ENCODE measurements around the gene SGK1.

Gene SGK1

DNA sequence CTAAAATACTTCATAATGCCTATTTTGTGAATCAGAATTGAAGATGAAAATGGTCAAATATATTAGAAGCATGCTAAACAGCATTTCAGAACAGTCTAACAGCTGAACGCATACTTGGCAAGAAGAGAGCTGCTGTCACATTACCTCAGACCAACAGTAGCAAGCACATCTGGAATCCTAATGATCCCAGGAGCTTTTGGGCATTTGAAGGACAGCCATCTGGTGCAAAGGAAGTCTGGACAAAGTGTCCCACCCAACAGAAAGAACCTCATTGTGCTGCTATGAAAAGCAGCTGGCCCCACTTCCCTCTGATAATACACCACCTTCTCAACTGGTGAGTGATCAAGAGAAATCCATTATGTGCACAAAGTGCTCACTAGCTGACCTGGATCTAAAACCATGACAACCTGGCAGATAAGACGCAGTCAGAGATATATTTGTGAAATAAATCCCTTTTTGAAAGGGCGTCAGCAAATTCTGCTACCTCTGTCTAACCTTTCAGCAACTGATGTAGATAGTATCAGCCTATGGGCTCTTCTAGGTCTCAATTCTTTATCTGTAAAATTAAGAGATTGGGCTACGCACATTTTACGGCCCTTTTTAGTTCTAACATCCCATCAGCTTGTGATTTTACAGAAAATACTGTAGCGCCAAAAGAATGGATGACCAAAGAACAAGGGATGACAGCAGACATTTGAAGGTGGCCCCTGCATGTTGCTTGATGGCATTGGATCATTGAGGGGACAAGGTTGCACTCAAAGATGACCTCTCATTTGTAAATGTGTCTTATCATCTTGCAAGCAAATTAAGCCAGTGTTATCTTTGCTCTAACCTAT lies 78.7 kb downstream of the SGK1 start:
- Histone ChIP-seq H3K36me3 (ENCODE audit: control insufficient read depth in 2 of 2, insufficient read depth in 1 of 2, low read length in 2 of 2) (no peaks in the 10 kb centered on the region), H3K4me1 (ENCODE audit: control insufficient read depth, insufficient read depth, low read length) (no peaks in the 10 kb centered on the region), H3K9me3 (ENCODE audit: control insufficient read depth, insufficient read depth, low read depth, low read length) (no peaks in the 10 kb centered on the region), H3K4me3 (ENCODE audit: low read depth, low read length) (no peak overlapping the region), H3K27ac (ENCODE audit: extremely low read depth, low read depth, low read length) (no peak overlapping the region)
- ChIA-PET CTCF (interaction anchor here (0.5 to 0.9 kb wide), 2 partner anchors 44 to 399 kb away, joined by 3 read pairs; no protein-coding TSS in a partner anchor), POLR2A (no interaction called here)
- TF ChIP-seq TRIM28 (IDR thresholded peaks at IDR 0.05; ENCODE audit: borderline replicate concordance, low read length) (peak; percentile 60; the same call in 1 of the 2 replicates), ZNF223 (tag by site-specific recombination; IDR thresholded peaks at IDR 0.05) (no peak)

DNA sequence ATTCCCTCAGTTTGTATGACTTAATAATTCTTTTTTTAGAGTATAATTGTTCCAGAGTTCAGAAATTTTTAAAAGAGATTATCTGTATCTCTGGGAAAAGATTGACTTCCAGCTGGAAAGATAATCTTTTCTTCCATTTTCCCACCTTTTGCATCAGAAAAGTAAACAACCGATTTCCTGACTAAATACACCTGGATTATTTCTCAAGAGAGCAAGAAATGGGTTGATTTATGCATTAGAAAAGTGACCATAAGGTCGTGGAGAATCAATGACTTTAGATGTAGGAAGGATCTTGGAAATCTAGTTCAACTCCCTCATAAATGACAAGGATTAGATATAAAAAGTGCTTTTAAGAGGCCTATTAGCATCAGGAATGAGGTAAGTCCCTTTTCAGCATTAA lies 79.9 kb downstream of the SGK1 start:
- Histone ChIP-seq H3K36me3 (ENCODE audit: control insufficient read depth in 2 of 2, insufficient read depth in 1 of 2, low read length in 2 of 2) (no peaks in the 10 kb centered on the region), H3K9me3 (ENCODE audit: control insufficient read depth, insufficient read depth, low read depth, low read length) (no peaks in the 10 kb centered on the region), H3K27ac (ENCODE audit: extremely low read depth, low read depth, low read length) (no peak overlapping the region), H3K4me3 (ENCODE audit: low read depth, low read length) (no peak overlapping the region), H3K4me1 (ENCODE audit: control insufficient read depth, insufficient read depth, low read length) (no peaks in the 10 kb centered on the region)
- CTCF ChIA-PET: interaction anchor here (0.6 kb wide), 1 partner anchor 1050 kb away, joined by 3 read pairs; no protein-coding TSS in a partner anchor
- TF ChIP-seq HOXC10 (CRISPR knock-in tag; IDR thresholded peaks at IDR 0.05) (no peak), ZNF514 (tag by site-specific recombination; IDR thresholded peaks at IDR 0.05) (no peak), SP3 (tag by site-specific recombination; IDR thresholded peaks at IDR 0.05) (no peak), ZNF146 (tag by site-specific recombination; IDR thresholded peaks at IDR 0.05) (no peak), ZNF37A (tag by site-specific recombination; IDR thresholded peaks at IDR 0.05) (no peak), ZNF521 (tag by site-specific recombination; IDR thresholded peaks at IDR 0.05) (no peak), ZNF747 (tag by site-specific recombination; IDR thresholded peaks at IDR 0.05) (no peak)
- TF ChIP-seq, protein P1, sequence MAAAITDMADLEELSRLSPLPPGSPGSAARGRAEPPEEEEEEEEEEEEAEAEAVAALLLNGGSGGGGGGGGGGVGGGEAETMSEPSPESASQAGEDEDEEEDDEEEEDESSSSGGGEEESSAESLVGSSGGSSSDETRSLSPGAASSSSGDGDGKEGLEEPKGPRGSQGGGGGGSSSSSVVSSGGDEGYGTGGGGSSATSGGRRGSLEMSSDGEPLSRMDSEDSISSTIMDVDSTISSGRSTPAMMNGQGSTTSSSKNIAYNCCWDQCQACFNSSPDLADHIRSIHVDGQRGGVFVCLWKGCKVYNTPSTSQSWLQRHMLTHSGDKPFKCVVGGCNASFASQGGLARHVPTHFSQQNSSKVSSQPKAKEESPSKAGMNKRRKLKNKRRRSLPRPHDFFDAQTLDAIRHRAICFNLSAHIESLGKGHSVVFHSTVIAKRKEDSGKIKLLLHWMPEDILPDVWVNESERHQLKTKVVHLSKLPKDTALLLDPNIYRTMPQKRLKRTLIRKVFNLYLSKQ (tag by site-specific recombination; IDR thresholded peaks at IDR 0.05; ENCODE audit: borderline replicate concordance): no peak
- TF ChIP-seq, protein P2, sequence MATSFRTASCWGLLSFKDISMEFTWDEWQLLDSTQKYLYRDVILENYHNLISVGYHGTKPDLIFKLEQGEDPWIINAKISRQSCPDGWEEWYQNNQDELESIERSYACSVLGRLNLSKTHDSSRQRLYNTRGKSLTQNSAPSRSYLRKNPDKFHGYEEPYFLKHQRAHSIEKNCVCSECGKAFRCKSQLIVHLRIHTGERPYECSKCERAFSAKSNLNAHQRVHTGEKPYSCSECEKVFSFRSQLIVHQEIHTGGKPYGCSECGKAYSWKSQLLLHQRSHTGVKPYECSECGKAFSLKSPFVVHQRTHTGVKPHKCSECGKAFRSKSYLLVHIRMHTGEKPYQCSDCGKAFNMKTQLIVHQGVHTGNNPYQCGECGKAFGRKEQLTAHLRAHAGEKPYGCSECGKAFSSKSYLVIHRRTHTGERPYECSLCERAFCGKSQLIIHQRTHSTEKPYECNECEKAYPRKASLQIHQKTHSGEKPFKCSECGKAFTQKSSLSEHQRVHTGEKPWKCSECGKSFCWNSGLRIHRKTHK (tag by site-specific recombination; IDR thresholded peaks at IDR 0.05): no peak
- TF ChIP-seq, protein P3, sequence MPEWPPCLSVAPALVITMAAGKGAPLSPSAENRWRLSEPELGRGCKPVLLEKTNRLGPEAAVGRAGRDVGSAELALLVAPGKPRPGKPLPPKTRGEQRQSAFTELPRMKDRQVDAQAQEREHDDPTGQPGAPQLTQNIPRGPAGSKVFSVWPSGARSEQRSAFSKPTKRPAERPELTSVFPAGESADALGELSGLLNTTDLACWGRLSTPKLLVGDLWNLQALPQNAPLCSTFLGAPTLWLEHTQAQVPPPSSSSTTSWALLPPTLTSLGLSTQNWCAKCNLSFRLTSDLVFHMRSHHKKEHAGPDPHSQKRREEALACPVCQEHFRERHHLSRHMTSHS (tag by site-specific recombination; IDR thresholded peaks at IDR 0.05): no peak
- TF ChIP-seq, protein P4, sequence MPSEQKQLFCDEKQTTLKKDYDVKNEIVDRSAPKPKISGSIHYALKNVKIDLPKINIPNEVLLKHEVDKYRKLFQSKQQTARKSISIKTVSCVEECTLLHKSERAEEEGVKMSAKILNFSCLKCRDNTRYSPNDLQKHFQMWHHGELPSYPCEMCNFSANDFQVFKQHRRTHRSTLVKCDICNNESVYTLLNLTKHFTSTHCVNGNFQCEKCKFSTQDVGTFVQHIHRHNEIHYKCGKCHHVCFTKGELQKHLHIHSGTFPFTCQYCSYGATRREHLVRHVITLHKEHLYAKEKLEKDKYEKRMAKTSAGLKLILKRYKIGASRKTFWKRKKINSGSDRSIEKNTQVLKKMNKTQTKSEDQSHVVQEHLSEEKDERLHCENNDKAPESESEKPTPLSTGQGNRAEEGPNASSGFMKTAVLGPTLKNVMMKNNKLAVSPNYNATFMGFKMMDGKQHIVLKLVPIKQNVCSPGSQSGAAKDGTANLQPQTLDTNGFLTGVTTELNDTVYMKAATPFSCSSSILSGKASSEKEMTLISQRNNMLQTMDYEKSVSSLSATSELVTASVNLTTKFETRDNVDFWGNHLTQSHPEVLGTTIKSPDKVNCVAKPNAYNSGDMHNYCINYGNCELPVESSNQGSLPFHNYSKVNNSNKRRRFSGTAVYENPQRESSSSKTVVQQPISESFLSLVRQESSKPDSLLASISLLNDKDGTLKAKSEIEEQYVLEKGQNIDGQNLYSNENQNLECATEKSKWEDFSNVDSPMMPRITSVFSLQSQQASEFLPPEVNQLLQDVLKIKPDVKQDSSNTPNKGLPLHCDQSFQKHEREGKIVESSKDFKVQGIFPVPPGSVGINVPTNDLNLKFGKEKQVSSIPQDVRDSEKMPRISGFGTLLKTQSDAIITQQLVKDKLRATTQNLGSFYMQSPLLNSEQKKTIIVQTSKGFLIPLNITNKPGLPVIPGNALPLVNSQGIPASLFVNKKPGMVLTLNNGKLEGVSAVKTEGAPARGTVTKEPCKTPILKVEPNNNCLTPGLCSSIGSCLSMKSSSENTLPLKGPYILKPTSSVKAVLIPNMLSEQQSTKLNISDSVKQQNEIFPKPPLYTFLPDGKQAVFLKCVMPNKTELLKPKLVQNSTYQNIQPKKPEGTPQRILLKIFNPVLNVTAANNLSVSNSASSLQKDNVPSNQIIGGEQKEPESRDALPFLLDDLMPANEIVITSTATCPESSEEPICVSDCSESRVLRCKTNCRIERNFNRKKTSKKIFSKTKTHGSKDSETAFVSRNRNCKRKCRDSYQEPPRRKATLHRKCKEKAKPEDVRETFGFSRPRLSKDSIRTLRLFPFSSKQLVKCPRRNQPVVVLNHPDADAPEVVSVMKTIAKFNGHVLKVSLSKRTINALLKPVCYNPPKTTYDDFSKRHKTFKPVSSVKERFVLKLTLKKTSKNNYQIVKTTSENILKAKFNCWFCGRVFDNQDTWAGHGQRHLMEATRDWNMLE (tag by site-specific recombination; conservative IDR thresholded peaks at IDR 0.05; ENCODE audit: low read depth): no peak
- TF ChIP-seq, protein P5, sequence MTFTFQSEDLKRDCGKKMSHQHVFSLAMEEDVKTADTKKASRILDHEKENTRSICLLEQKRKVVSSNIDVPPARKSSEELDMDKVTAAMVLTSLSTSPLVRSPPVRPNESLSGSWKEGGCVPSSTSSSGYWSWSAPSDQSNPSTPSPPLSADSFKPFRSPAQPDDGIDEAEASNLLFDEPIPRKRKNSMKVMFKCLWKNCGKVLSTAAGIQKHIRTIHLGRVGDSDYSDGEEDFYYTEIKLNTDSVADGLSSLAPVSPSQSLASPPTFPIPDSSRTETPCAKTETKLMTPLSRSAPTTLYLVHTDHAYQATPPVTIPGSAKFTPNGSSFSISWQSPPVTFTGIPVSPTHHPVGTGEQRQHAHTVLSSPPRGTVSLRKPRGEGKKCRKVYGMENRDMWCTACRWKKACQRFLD (tag by site-specific recombination; IDR thresholded peaks at IDR 0.05): no peak
- TF ChIP-seq, protein P6, sequence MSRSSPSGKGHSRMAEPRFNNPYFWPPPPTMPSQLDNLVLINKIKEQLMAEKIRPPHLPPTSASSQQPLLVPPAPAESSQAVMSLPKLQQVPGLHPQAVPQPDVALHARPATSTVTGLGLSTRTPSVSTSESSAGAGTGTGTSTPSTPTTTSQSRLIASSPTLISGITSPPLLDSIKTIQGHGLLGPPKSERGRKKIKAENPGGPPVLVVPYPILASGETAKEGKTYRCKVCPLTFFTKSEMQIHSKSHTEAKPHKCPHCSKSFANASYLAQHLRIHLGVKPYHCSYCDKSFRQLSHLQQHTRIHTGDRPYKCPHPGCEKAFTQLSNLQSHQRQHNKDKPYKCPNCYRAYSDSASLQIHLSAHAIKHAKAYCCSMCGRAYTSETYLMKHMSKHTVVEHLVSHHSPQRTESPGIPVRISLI (tag by site-specific recombination; IDR thresholded peaks at IDR 0.05): no peak
- POLR2A ChIA-PET: no interaction called here

Measured in HEK293 (cell line).